ENCODE results near the gene PTHLH.

- no peak for TF ChIP-seq ZNF274 (IDR thresholded peaks at IDR 0.05; ENCODE audit: low read depth, low read length)
- TF ChIP-seq YY1 (IDR thresholded peaks at IDR 0.05; ENCODE audit: insufficient read depth, insufficient read length) = no peak
- no peak for TF ChIP-seq SUZ12 (IDR thresholded peaks at IDR 0.05; ENCODE audit: extremely low read depth, insufficient read depth, insufficient read length)
Measured at GRCh38 chr12:28014196-28014595, 41.7 kb upstream of the PTHLH start.

All from NT2/D1 (cell line).